ENCODE results near the gene CHGA. TPM values are rescaled to one million over a fixed set of nuclear protein-coding genes. Genes with fewer than 3 reads are reported as not detected.

Gene CHGA
- total RNA-seq, 1 donor from 2014 or later: not detected

GRCh38 chr14:92952481-92953298, 29.7 kb downstream of the CHGA start:
- TF ChIP-seq CTCF (IDR thresholded peaks at IDR 0.05): no peak
- Histone ChIP-seq H3K27ac (no peak overlapping the region), H3K4me1 (no peaks in the 10 kb centered on the region), H3K4me3 (no peak overlapping the region), H3K36me3 (peaks cover 52% of the 10 kb centered on the region), H3K27me3 (no peaks in the 10 kb centered on the region), H3K9me3 (no peaks in the 10 kb centered on the region)
- ATAC-seq (peak; percentile 65), DNase-seq (peak; percentile 75)
- intact Hi-C loops (cut with DNase I): loop anchor here (10.0 kb wide), 1 partner anchor 182 kb away; no protein-coding TSS in a partner anchor

- intact Hi-C loops (cut with DNase I): loop anchor here (10.0 kb wide), 1 partner anchor 181 kb away; no protein-coding TSS in a partner anchor
- H3K27ac ChIP-seq: no peak overlapping the region
- DNase-seq (no peak), ATAC-seq (no peak)
- H3K4me1 ChIP-seq: no peaks in the 10 kb centered on the region
- H3K9me3 ChIP-seq: no peaks in the 10 kb centered on the region
- H3K36me3 ChIP-seq: peaks cover 51% of the 10 kb centered on the region
- H3K4me3 ChIP-seq: no peak overlapping the region
- H3K27me3 ChIP-seq: no peaks in the 10 kb centered on the region
- TF ChIP-seq CTCF (IDR thresholded peaks at IDR 0.05): no peak
These were observed 30.6 kb downstream of the CHGA start for GRCh38 chr14:92953526-92953925.

- no peaks in the 10 kb centered on the region for H3K4me1 ChIP-seq
- DNase-seq (no peak), ATAC-seq (no peak)
- no peak overlapping the region for H3K27ac ChIP-seq
- H3K36me3 ChIP-seq: peaks cover 53% of the 10 kb centered on the region
- H3K4me3 ChIP-seq: no peak overlapping the region
- no peak for TF ChIP-seq CTCF (IDR thresholded peaks at IDR 0.05)
- H3K9me3 ChIP-seq: no peaks in the 10 kb centered on the region
- no peaks in the 10 kb centered on the region for H3K27me3 ChIP-seq
- intact Hi-C loops (cut with DNase I): loop anchor here (10.0 kb wide), 1 partner anchor 180 kb away; no protein-coding TSS in a partner anchor
These were observed 32.0 kb downstream of the CHGA start for GRCh38 chr14:92954933-92955332.

- DNase-seq (no peak), ATAC-seq (no peak)
- Histone ChIP-seq H3K36me3 (peaks cover 48% of the 10 kb centered on the region), H3K27ac (no peak overlapping the region), H3K27me3 (no peaks in the 10 kb centered on the region), H3K9me3 (no peaks in the 10 kb centered on the region), H3K4me3 (no peak overlapping the region), H3K4me1 (no peaks in the 10 kb centered on the region)
- TF ChIP-seq CTCF (IDR thresholded peaks at IDR 0.05): no peak
- intact Hi-C loops (cut with DNase I): loop anchor here (10.0 kb wide), 1 partner anchor 179 kb away; no protein-coding TSS in a partner anchor
These were observed 32.4 kb downstream of the CHGA start for GRCh38 chr14:92955381-92955780.

- no peak for TF ChIP-seq CTCF (IDR thresholded peaks at IDR 0.05)
- Histone ChIP-seq H3K27me3 (no peaks in the 10 kb centered on the region), H3K27ac (no peak overlapping the region), H3K36me3 (peaks cover 38% of the 10 kb centered on the region), H3K9me3 (no peaks in the 10 kb centered on the region), H3K4me1 (no peaks in the 10 kb centered on the region), H3K4me3 (no peak overlapping the region)
- ATAC-seq (no peak), DNase-seq (no peak)
- intact Hi-C loops (cut with DNase I): loop anchor here (10.0 kb wide), 1 partner anchor 178 kb away; no protein-coding TSS in a partner anchor
These were observed 34.0 kb downstream of the CHGA start for GRCh38 chr14:92956961-92957360.
